HEK293T (cell line): ENCODE measurements around the gene CLIC5.

Experiments used
- CTCF ChIA-PET: fragments of 350-600 bp; formaldehyde crosslinking; extraction: SDS; loops from one replicate; lab custom pipeline; 2021; ENCODE audit warnings: antibody characterized with exemption, inconsistent platforms; lab: Yijun Ruan, JAX
- POLR2A ChIA-PET: fragments of 350-600 bp; formaldehyde crosslinking; extraction: SDS; loops from one replicate; lab custom pipeline; 2020; ENCODE audit warnings: antibody characterized with exemption, inconsistent platforms; lab: Yijun Ruan, JAX
- DNase-seq: peaks from one replicate; pipeline ENCODE4 v3.0.0; 2012; ENCODE audit warnings: mixed read lengths; ENCODE audit errors: extremely low spot score
- ARNT ChIP-seq: fragments of 450-650 bp; IDR thresholded peaks from 2 replicates; pipeline ENCODE4 v1.6.1; 2017; ENCODE audit warnings: mild to moderate bottlenecking
- BHLHE40 ChIP-seq: fragments of 450-650 bp; IDR thresholded peaks from 2 replicates; pipeline ENCODE4 v1.6.1; 2016; ENCODE audit warnings: mild to moderate bottlenecking, moderate library complexity, borderline replicate concordance
- CTBP1 ChIP-seq: fragments of 450-650 bp; IDR thresholded peaks from 2 replicates; pipeline ENCODE4 v1.6.1; 2016; ENCODE audit warnings: borderline replicate concordance
- ELF4 ChIP-seq: fragments of 450-650 bp; IDR thresholded peaks from 2 replicates; pipeline ENCODE4 v1.6.1; 2017; ENCODE audit warnings: antibody characterized with exemption
- FOXA1 ChIP-seq: fragments of 450-650 bp; IDR thresholded peaks from 2 replicates; pipeline ENCODE4 v1.6.1; 2016; ENCODE audit warnings: mild to moderate bottlenecking
- FOXK2 ChIP-seq: fragments of 450-650 bp; IDR thresholded peaks from 2 replicates; pipeline ENCODE4 v1.6.1; 2016; ENCODE audit warnings: mild to moderate bottlenecking
- FOXM1 ChIP-seq: fragments of 450-650 bp; IDR thresholded peaks from 2 replicates; pipeline ENCODE4 v1.6.1; 2017; ENCODE audit warnings: mild to moderate bottlenecking, borderline replicate concordance
- HDGF ChIP-seq: fragments of 450-650 bp; IDR thresholded peaks from 2 replicates; pipeline ENCODE4 v1.6.1; 2017; ENCODE audit warnings: antibody characterized with exemption, borderline replicate concordance
- L3MBTL2 ChIP-seq: fragments of 450-650 bp; conservative IDR thresholded peaks from 2 replicates; pipeline ENCODE4 v1.6.1; 2016; ENCODE audit warnings: mild to moderate bottlenecking
- LEF1 ChIP-seq: fragments of 450-650 bp; IDR thresholded peaks from 2 replicates; pipeline ENCODE4 v1.6.1; 2017; ENCODE audit warnings: mild to moderate bottlenecking, borderline replicate concordance
- NFRKB ChIP-seq: fragments of 450-650 bp; IDR thresholded peaks from 2 replicates; pipeline ENCODE4 v1.6.1; 2016; ENCODE audit warnings: mild to moderate bottlenecking, moderate library complexity
- SP1 ChIP-seq: fragments of 450-650 bp; IDR thresholded peaks from 2 replicates; pipeline ENCODE4 v1.6.1; 2017
- SUZ12 ChIP-seq: fragments of 450-650 bp; IDR thresholded peaks from 2 replicates; pipeline ENCODE4 v1.6.1; 2016; ENCODE audit warnings: mild to moderate bottlenecking
- TARDBP ChIP-seq: fragments of 450-650 bp; IDR thresholded peaks from 2 replicates; pipeline ENCODE4 v1.6.1; 2016
- ZNF384 ChIP-seq: fragments of 450-650 bp; IDR thresholded peaks from 2 replicates; pipeline ENCODE4 v1.6.1; 2016
- TF ChIP-seq, protein P1 (sequence below): fragments of 450-650 bp; IDR thresholded peaks from 2 replicates; pipeline ENCODE4 v1.6.1; 2016

Gene CLIC5

DNA sequence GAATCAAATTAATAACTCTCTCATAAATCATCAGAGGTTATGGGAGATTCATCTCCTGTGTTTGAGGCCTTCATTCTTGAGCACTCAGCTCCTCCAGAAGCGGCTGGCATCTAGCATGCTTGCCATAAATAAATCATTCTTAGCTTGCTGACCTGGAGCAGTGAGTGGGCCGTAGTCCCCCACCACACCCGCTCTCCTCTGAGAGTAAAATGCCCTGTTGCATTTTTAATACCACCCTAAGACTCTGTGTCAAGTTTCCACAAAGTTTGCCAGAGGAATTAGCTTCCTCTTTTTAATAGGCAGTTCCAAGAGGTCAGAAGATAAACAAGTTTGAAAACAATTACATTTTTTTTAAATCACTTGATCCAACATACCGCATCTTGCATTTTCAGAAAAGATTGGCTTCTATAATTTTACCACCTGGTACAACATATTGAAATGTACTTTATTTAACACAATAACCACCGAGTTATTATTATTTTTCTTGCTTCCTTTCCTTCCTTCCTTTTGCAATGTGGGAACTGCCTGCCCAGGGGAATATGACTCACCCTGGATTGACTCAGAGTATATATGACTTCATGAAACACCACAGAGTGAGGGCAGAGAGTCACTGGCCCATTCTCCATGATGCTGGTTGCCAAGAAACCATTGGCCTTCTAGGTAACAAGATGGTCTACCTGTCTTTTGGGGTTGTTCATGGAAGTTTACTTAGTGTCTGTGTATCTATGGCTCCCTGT, 29.4 kb upstream of the CLIC5 start:
- DNase-seq, result peak; percentile 13
- POLR2A ChIA-PET, result no interaction called here
- CTCF ChIA-PET, result interaction anchor here (0.6 to 1.7 kb wide), 2 partner anchors 45 to 114 kb away, joined by 3 to 7 read pairs; no protein-coding TSS in a partner anchor

DNA sequence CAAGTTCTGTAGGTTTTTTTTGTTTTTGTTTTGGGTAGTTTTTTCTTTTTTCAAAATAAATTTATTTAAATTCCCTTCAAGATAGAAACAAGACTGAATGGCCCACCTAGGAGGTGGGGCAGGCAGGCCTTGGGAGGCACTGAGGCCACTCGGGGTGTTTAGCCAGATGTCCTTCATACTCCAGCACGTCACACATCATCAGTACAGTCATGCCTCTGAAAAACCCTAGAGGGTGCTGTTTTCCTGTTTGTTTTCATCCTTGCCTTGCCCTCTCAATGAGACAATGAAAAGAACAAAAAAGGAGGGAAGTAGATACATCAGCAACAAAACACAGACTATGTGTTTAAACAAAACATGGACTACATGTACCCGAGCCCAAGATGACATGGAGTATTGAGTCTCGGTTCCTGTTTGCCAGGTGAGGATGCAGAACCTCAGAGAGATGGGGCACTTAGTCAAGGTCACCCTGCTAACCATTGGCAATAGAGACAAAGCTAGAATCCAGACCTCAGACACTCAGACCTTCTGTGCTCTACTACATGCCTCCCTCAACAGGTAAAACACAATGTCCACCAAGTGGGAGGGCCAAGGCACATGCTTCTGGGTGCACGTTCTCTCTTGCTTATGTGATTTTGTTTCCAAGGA, 26.8 kb upstream of the CLIC5 start:
- DNase-seq, result peak; percentile 73
- ChIA-PET POLR2A (no interaction called here), CTCF (interaction anchor here (0.6 kb wide), 1 partner anchor 634 kb away, joined by 4 read pairs; no protein-coding TSS in a partner anchor)
- no peak for TF ChIP-seq CTBP1
- TF ChIP-seq, protein P1, sequence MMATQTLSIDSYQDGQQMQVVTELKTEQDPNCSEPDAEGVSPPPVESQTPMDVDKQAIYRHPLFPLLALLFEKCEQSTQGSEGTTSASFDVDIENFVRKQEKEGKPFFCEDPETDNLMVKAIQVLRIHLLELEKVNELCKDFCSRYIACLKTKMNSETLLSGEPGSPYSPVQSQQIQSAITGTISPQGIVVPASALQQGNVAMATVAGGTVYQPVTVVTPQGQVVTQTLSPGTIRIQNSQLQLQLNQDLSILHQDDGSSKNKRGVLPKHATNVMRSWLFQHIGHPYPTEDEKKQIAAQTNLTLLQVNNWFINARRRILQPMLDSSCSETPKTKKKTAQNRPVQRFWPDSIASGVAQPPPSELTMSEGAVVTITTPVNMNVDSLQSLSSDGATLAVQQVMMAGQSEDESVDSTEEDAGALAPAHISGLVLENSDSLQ, result peak; percentile 60

More for the DNA sequence above, 29.4 kb upstream of the CLIC5 start:
- TF ChIP-seq, protein P1, result 0 out of 2 replicates have a peak, but pooled peaks have one; percentile 5
- TF ChIP-seq L3MBTL2, result no peak

DNA sequence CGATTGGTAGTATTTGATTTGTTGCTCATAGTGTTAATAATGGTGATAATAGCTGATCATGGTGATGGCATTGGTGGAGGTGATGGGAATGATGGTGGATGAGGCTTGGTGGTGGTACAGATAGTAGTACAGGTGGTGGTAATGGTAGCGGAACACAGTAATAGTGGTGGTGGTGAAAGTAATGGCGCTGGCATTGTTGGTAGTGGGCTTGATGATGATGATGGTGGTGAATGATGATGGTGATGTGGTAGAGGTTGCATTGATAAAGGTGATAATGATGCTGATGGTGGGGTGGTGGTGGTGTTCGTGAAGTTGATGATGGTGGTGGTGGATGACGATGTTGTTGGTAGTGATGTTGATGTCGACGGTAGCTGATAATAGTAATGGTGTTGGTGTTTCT, 24.6 kb upstream of the CLIC5 start:
- POLR2A ChIA-PET, result no interaction called here
- no peak for DNase-seq

DNA sequence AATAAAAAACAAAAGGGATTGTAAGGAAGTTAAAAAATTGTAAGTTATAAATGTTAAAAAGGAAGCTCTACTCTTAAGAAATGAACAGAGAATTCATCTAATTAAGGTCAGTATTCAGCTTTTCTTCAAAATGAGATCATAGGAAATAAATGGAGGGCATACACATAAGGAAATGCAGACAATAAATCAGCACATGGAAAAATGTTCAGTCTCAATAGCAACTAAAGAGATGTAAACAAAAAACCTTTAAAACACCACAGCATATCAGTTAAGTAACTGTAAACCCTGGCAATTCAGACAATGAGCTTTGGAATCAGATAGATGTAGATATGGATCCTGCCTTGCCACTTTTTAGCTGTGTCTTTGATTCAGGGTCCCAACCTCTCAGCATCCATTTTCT, 24.0 kb upstream of the CLIC5 start:
- no peak for TF ChIP-seq FOXA1
- TF ChIP-seq TARDBP, result no peak
- no peak for TF ChIP-seq BHLHE40

More for the DNA sequence above, 24.6 kb upstream of the CLIC5 start:
- CTCF ChIA-PET, result interaction anchor here (1.3 kb wide), 1 partner anchor 110 kb away, joined by 4 read pairs; no protein-coding TSS in a partner anchor
- no peak for TF ChIP-seq ARNT
- no peak for TF ChIP-seq L3MBTL2
- TF ChIP-seq ZNF384, result no peak
- TF ChIP-seq BHLHE40, result no peak
- TF ChIP-seq SUZ12, result no peak
- no peak for TF ChIP-seq ELF4
- TF ChIP-seq CTBP1, result no peak
- TF ChIP-seq, protein P1, result no peak
- no peak for TF ChIP-seq FOXK2
- TF ChIP-seq NFRKB, result no peak
- no peak for TF ChIP-seq FOXM1
- TF ChIP-seq LEF1, result no peak
- TF ChIP-seq TARDBP, result no peak
- no peak for TF ChIP-seq FOXA1
- no peak for TF ChIP-seq HDGF
- TF ChIP-seq SP1, result no peak

DNA sequence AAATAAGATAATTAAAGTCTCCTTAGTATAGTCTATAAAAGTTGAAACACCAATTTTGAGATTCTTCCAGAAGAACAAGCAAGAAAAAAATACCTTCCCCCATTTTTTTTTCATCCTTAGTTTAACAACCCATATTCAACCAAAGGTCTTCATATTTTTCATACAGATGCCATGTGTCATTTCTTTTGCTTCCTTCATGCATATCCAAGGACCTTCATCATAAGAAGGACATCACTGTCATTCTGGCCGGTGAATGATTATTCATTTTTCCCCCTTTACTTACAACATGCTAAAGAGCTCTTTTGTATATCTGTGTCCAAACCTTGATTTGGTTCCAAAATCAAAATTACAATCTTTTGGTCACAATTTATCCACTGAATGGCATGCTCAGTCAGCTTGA, 21.3 kb upstream of the CLIC5 start:
- CTCF ChIA-PET, result no interaction called here
- TF ChIP-seq SUZ12, result no peak
- TF ChIP-seq FOXM1, result no peak
- TF ChIP-seq NFRKB, result no peak
- no peak for TF ChIP-seq ZNF384
- TF ChIP-seq HDGF, result no peak
- TF ChIP-seq FOXK2, result no peak
- no peak for TF ChIP-seq TARDBP
- TF ChIP-seq BHLHE40, result no peak
- TF ChIP-seq ARNT, result no peak
- TF ChIP-seq SP1, result no peak
- no peak for TF ChIP-seq FOXA1
- no peak for TF ChIP-seq CTBP1
- TF ChIP-seq, protein P1, result no peak
- TF ChIP-seq L3MBTL2, result no peak
- no peak for TF ChIP-seq ELF4
- no peak for TF ChIP-seq LEF1

More for the DNA sequence above, 24.0 kb upstream of the CLIC5 start:
- no peak for DNase-seq
- CTCF ChIA-PET, result interaction anchor here (1.3 kb wide), 1 partner anchor 109 kb away, joined by 4 read pairs; no protein-coding TSS in a partner anchor
- POLR2A ChIA-PET, result no interaction called here

DNA sequence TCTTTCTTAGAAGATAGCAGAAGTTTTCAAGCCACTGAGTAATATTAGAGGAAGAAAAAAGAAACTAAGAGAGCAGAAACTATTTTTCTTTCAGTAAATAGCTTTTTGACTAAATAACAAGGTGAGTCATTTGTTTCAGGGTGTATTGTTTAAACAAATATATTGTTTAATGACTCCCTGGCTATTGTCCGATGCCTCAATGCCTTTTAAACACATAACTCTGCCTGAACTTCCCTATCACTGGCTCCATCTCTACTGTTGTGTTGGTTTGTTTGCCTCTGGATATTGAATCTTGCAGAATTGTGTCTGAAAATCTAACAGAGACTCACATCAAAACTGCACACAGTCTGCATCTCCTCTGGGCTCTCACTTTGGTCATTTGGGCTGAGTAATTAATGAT, 19.6 kb upstream of the CLIC5 start:
- no peak for TF ChIP-seq ZNF384
- no peak for TF ChIP-seq ARNT
- TF ChIP-seq LEF1, result no peak
- no peak for TF ChIP-seq FOXM1
- TF ChIP-seq L3MBTL2, result no peak
- ChIA-PET POLR2A (no interaction called here), CTCF (interaction anchor here (0.9 kb wide), 1 partner anchor 1560 kb away, joined by 3 read pairs; no protein-coding TSS in a partner anchor)
- no peak for DNase-seq

More for the DNA sequence above, 21.3 kb upstream of the CLIC5 start:
- no peak for DNase-seq
- POLR2A ChIA-PET, result no interaction called here
